H1 (cell line): ENCODE results near the gene SRSF12. TPM values are rescaled to one million over a fixed set of nuclear protein-coding genes. Genes with fewer than 3 reads are reported as not detected.

Experiments
- CTCF ChIA-PET: fragments of 300-600 bp; sonication (Branson Sonifier 250); formaldehyde crosslinking; loops from one replicate; lab custom pipeline; 2021; ENCODE audit not compliant: partially characterized antibody; lab: Charles Lee
- POLR2A ChIA-PET: fragments of 300-600 bp; sonication (Branson Sonifier 250); formaldehyde crosslinking; loops from one replicate; lab custom pipeline; 2021; ENCODE audit warnings: inconsistent platforms; ENCODE audit not compliant: partially characterized antibody; lab: Charles Lee
- DNase-seq, 2 experiments: peaks; one replicate each; pipeline versions ENCODE4 v3.0.0 to v3.0.0-alpha.2; 2010 to 2022; ENCODE audit warnings: low spot score in 2 of 2, low read depth in 1 of 2, mixed read lengths in 1 of 2
- FAIRE-seq: peaks from 2 replicates; lab custom pipeline; 2011; peaks lifted over from hg19 to GRCh38; lab: Jason Lieb, UNC
- H2AFZ ChIP-seq: 2 replicates; pipeline ENCODE4 v1.8.1; 2012; ENCODE audit warnings: low read length, inconsistent platforms
- H2AK5ac ChIP-seq: 2 replicates; pipeline ENCODE4 v1.6.1; 2013; ENCODE audit warnings: low read depth, low read length
- H2BK120ac ChIP-seq: replicated peaks from 2 replicates; pipeline ENCODE3; 2013; ENCODE audit warnings: low read depth, low read length, inconsistent platforms
- H2BK12ac ChIP-seq: 2 replicates; pipeline ENCODE4 v1.6.1; 2013; ENCODE audit warnings: low read depth, low read length
- H2BK15ac ChIP-seq: 2 replicates; pipeline ENCODE4 v1.6.1; 2013; ENCODE audit warnings: low read length
- H2BK20ac ChIP-seq: 2 replicates; pipeline ENCODE4 v1.6.1; 2013; ENCODE audit warnings: low read length
- H2BK5ac ChIP-seq: 2 replicates; pipeline ENCODE4 v1.6.1; 2013; ENCODE audit warnings: low read depth, low read length
- H3K14ac ChIP-seq: 2 replicates; pipeline ENCODE4 v1.6.1; 2013; ENCODE audit warnings: inconsistent platforms; ENCODE audit not compliant: insufficient read length
- H3K18ac ChIP-seq: 2 replicates; pipeline ENCODE4 v1.6.1; 2013; ENCODE audit warnings: low read length; ENCODE audit errors: extremely low read depth
- H3K23ac ChIP-seq: 2 replicates; pipeline ENCODE4 v1.6.1; 2013; ENCODE audit warnings: inconsistent platforms; ENCODE audit not compliant: insufficient read length
- H3K23me2 ChIP-seq: 2 replicates; pipeline ENCODE4 v1.6.1; 2013; ENCODE audit warnings: low read depth, low read length
- H3K27ac ChIP-seq: 2 replicates; pipeline ENCODE4 v1.6.1; 2011; ENCODE audit warnings: low read depth, low read length, inconsistent platforms
- H3K27me3 ChIP-seq, 4 experiments: replicated peaks in 1 of 4; 1 replicate in 1 of 4; 2 replicates in 3 of 4; pipeline versions ENCODE4 v1.6.1 to v1.8.1; 2011 to 2013; ENCODE audit warnings: low read length in 3 of 4, mild to moderate bottlenecking in 3 of 4, inconsistent platforms in 2 of 4, mixed read lengths in 2 of 4, moderate library complexity in 1 of 4; ENCODE audit not compliant: control insufficient read depth in 3 of 4, insufficient read depth in 3 of 4; ENCODE audit errors: extremely low read depth in 1 of 4
- H3K36me3 ChIP-seq, 4 experiments: 2 replicates each; pipeline versions ENCODE4 v1.6.1 to v1.8.1; 2011 to 2013; ENCODE audit warnings: mild to moderate bottlenecking in 4 of 4, low read length in 3 of 4, moderate library complexity in 2 of 4, control low read depth in 1 of 4, inconsistent platforms in 1 of 4; ENCODE audit not compliant: insufficient read depth in 4 of 4, control insufficient read depth in 2 of 4
- H3K4ac ChIP-seq: replicated peaks from 2 replicates; pipeline ENCODE3; 2013; ENCODE audit warnings: low read length, low read depth, mixed read lengths, inconsistent platforms; ENCODE audit not compliant: insufficient read length
- H3K4me1 ChIP-seq, 4 experiments: replicated peaks in 1 of 4; 1 replicate in 1 of 4; 2 replicates in 3 of 4; pipeline versions ENCODE4 v1.6.1 to v1.8.1; 2011 to 2013; ENCODE audit warnings: low read length in 3 of 4, inconsistent platforms in 2 of 4, mixed read lengths in 1 of 4; ENCODE audit not compliant: insufficient read depth in 4 of 4, control insufficient read depth in 3 of 4
- H3K4me2 ChIP-seq, 2 experiments: 2 replicates each; pipeline versions ENCODE4 v1.6.1 to v1.8.1; 2011 to 2013; ENCODE audit warnings: low read depth in 2 of 2, low read length in 2 of 2, control low read depth in 1 of 2, inconsistent platforms in 1 of 2, mild to moderate bottlenecking in 1 of 2; ENCODE audit not compliant: insufficient read depth in 1 of 2
- H3K4me3 ChIP-seq, 4 experiments: fragments of 200-600, 300-600 bp in 1 of 4; sonication (generic), shearing (Covaris generic), sonication (Bioruptor Twin) in 1 of 4; 2 replicates each; pipeline versions ENCODE4 v1.5.1 to v1.8.1; 2011 to 2016; ENCODE audit warnings: low read length in 4 of 4, low read depth in 3 of 4, control low read depth in 2 of 4, inconsistent platforms in 2 of 4, mild to moderate bottlenecking in 2 of 4, mixed read lengths in 1 of 4, moderate library complexity in 1 of 4; ENCODE audit not compliant: insufficient read depth in 2 of 4; ENCODE audit errors: extremely low read depth in 1 of 4
- H3K56ac ChIP-seq: replicated peaks from 2 replicates; pipeline ENCODE3; 2013; ENCODE audit warnings: low read depth, mild to moderate bottlenecking, mixed read lengths, low read length, inconsistent platforms; ENCODE audit not compliant: insufficient read length
- H3K79me1 ChIP-seq: 2 replicates; pipeline ENCODE4 v1.6.1; 2013; ENCODE audit warnings: low read depth, low read length, control low read depth
- H3K79me2 ChIP-seq, 2 experiments: 2 replicates each; pipeline versions ENCODE4 v1.6.1 to v1.8.1; 2012 to 2013; ENCODE audit warnings: low read length in 2 of 2, mild to moderate bottlenecking in 2 of 2, inconsistent platforms in 1 of 2; ENCODE audit not compliant: insufficient read depth in 2 of 2, control insufficient read depth in 1 of 2
- H3K9ac ChIP-seq, 4 experiments: replicated peaks in 1 of 4; 1 replicate in 1 of 4; 2 replicates in 3 of 4; pipeline versions ENCODE4 v1.6.1 to v1.8.1; 2011 to 2013; ENCODE audit warnings: low read depth in 3 of 4, low read length in 3 of 4, control low read depth in 2 of 4, mild to moderate bottlenecking in 2 of 4, moderate library complexity in 2 of 4, inconsistent platforms in 1 of 4; ENCODE audit errors: extremely low read depth in 1 of 4
- H3K9me3 ChIP-seq, 2 experiments: 2 replicates each; pipeline versions ENCODE4 v1.6.1 to v1.8.1; 2012 to 2013; ENCODE audit warnings: mild to moderate bottlenecking in 2 of 2, moderate library complexity in 2 of 2, control low read depth in 1 of 2, inconsistent platforms in 1 of 2, low read depth in 1 of 2, low read length in 1 of 2, mixed read lengths in 1 of 2; ENCODE audit not compliant: insufficient read depth in 2 of 2
- H4K20me1 ChIP-seq, 2 experiments: replicated peaks in 1 of 2; 2 replicates each; pipeline versions ENCODE3 to v1.8.1; 2011 to 2013; ENCODE audit warnings: inconsistent platforms in 2 of 2, low read length in 2 of 2, mild to moderate bottlenecking in 1 of 2; ENCODE audit not compliant: insufficient read depth in 2 of 2, control insufficient read depth in 1 of 2
- H4K5ac ChIP-seq: 2 replicates; pipeline ENCODE4 v1.6.1; 2013; ENCODE audit warnings: low read length, low read depth, mixed read lengths, inconsistent platforms; ENCODE audit not compliant: insufficient read length
- H4K8ac ChIP-seq: 2 replicates; pipeline ENCODE4 v1.8.0; 2013; ENCODE audit warnings: mild to moderate bottlenecking, moderate library complexity, low read length, inconsistent platforms; ENCODE audit not compliant: insufficient read depth; ENCODE audit errors: extremely low read depth
- H4K91ac ChIP-seq: replicated peaks from 2 replicates; pipeline ENCODE3; 2013; ENCODE audit warnings: low read length, mixed read lengths, inconsistent platforms; ENCODE audit not compliant: insufficient read length
- RAD21 ChIP-seq, 2 experiments: IDR thresholded peaks in 1 of 2; conservative IDR thresholded peaks in 1 of 2; 2 replicates each; pipeline ENCODE4 v1.6.1; 2011; ENCODE audit warnings: low read depth in 2 of 2, low read length in 2 of 2, improper control_type of control experiment in 1 of 2, inconsistent platforms in 1 of 2, mild to moderate bottlenecking in 1 of 2, moderate library complexity in 1 of 2
- RBBP5 ChIP-seq: IDR thresholded peaks from 2 replicates; pipeline ENCODE4 v1.7.1; 2012; ENCODE audit warnings: low read depth, mild to moderate bottlenecking, inconsistent platforms, low read length, moderate library complexity, borderline replicate concordance
- SAP30 ChIP-seq: fragments of 300-600 bp; sonication (generic); IDR thresholded peaks from 2 replicates; pipeline ENCODE4 v1.7.1; 2012; ENCODE audit warnings: low read length, moderate library complexity, mild to moderate bottlenecking, inconsistent platforms; ENCODE audit not compliant: insufficient read depth, insufficient replicate concordance
- SIX5 ChIP-seq: IDR thresholded peaks from 2 replicates; pipeline ENCODE4 v1.6.1; 2011; ENCODE audit warnings: mild to moderate bottlenecking, low read depth, low read length
- SUZ12 ChIP-seq: fragments of 200-600 bp; sonication (generic); IDR thresholded peaks from 2 replicates; pipeline ENCODE4 v1.6.1; 2012; ENCODE audit warnings: mild to moderate bottlenecking, inconsistent platforms, low read length, moderate library complexity, mixed read lengths
- USF2 ChIP-seq: IDR thresholded peaks from 2 replicates; pipeline ENCODE4 v1.6.1; 2011; ENCODE audit warnings: low read length, improper control_type of control experiment
- WGBS, 2 experiments: shearing (Covaris generic) in 1 of 2; methylation state at CpG; one replicate each; pipeline versions ENCODE4 v1.1.6 to v1.1.7; 2013 to 2015; ENCODE audit warnings: low lambda C conversion rate in 2 of 2, mixed read lengths in 2 of 2, inconsistent platforms in 1 of 2, low coverage in 1 of 2, missing lambda C conversion rate in 1 of 2; ENCODE audit not compliant: insufficient replicate concordance in 2 of 2, insufficient coverage in 1 of 2, insufficient read length in 1 of 2; ENCODE audit errors: extremely low coverage in 1 of 2, missing lambda C conversion rate in 1 of 2; 5-methylcytosine and 5-hydroxymethylcytosine counted together
- polyA plus RNA-seq, 7 experiments: library from polyadenylated mRNA; depleted of rRNA in 3 of 7; stranded (reverse) in 5 of 7; unstranded in 2 of 7; fragments of >200 nt in 5 of 7; fragments of 200-250 nt in 2 of 7; gene quantifications; 1 replicate in 5 of 7; 2 replicates in 1 of 7; 4 replicates in 1 of 7; pipeline versions ENCODE4 v1.2.1 to v1.2.3, GENCODE V29; 2011 to 2013; ENCODE audit warnings: missing spikeins in 2 of 7, mixed read lengths in 2 of 7
- total RNA-seq: library from RNA; stranded (reverse); fragmentation: NEBNext Ultra II Directional; extraction: Animal tissue kit (Norgen Biotek cat#: 25700); gene quantifications from 2 replicates; pipeline ENCODE4 v1.2.1, GENCODE V29; 2021
- TF ChIP-seq, protein P1 (sequence below), 3 experiments: IDR thresholded peaks; 1 replicate in 2 of 3; 2 replicates in 1 of 3; pipeline versions ENCODE4 v1.5.1 to v1.6.1; 2011; ENCODE audit warnings: low read length in 3 of 3, mild to moderate bottlenecking in 3 of 3, inconsistent platforms in 2 of 3, low read depth in 1 of 3, moderate library complexity in 1 of 3; ENCODE audit not compliant: insufficient read depth in 1 of 3; ENCODE audit errors: control extremely low read depth in 1 of 3

The SRSF12 gene
- total and polyA plus RNA-seq, 2 of the 8 experiments (the other 6 are each of a cell fraction or from before 2014, with no cell fraction given), result 2.6 to 4.2 TPM

DNA sequence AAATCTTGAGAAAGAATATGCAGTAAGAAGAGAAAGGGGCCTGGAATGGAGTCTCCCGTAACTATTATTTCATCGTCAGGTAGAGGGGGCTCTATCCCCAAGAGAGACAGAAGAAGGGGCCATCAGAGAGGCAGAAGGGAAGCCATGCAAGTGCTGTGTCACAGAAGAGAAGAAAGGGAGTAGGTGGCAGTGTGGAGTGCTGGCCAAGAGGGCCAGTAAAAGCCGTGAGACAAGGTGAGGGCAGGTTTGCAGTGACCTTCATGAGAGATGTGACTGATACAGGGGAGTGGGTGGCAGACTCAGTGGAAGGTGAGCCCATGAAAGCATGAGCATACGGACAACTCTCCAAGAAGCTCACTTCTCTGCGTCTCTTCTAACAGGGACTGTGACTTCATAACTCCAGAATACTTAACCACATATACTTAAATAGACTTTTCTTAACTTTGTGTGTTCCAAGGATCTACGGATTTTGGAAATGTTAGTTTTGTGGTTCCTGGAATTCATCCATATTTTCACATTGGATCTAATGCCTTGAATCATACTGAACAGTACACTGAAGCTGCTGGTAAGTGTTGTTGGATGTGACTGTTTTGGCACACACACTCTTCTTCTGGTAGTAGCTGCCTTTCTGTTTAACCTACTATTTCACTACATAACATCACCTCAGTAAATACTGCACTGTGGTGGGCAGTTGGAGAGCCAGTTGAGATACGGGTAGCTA lies 43.6 kb upstream of the SRSF12 start:
- 70% methylated on average over 7 of the region's 7 CpGs; no CpG with 5 or more reads in 1 of the 2 experiments for WGBS, 2 experiments
- Histone ChIP-seq H4K8ac (no peak overlapping the region), H2BK20ac (peak overlapping the region; percentile 13; the same call in 1 of the 2 replicates), H3K56ac (no peak overlapping the region), H2BK15ac (no peak overlapping the region), H3K4me3 (no peak overlapping the region), H3K4me1 (peaks cover 0 to 3% (median 0%) of the 10 kb centered on the region in 4 experiments; a peak in 1 of 7 replicates), H3K23me2 (no peaks in the 10 kb centered on the region; the same call in 1 of the 2 replicates), H3K79me1 (no peaks in the 10 kb centered on the region), H2BK12ac (no peak overlapping the region), H3K4me2 (no peak overlapping the region), H4K5ac (no peak overlapping the region), H3K9ac (no peak overlapping the region), H2BK120ac (no peak overlapping the region), H3K4ac (no peak overlapping the region), H3K27me3 (no peaks in the 10 kb centered on the region), H3K79me2 (no peaks in the 10 kb centered on the region), H4K91ac (no peak overlapping the region), H2AFZ (no peak overlapping the region), H3K23ac (no peak overlapping the region), H3K27ac (no peak overlapping the region), H2BK5ac (no peak overlapping the region), H2AK5ac (no peak overlapping the region), H3K9me3 (no peaks in the 10 kb centered on the region), H3K18ac (no peak overlapping the region; the same call in 1 of the 2 replicates), H3K36me3 (peaks cover 0 to 4% (median 0%) of the 10 kb centered on the region in 4 experiments; a peak in 1 of 8 replicates), H4K20me1 (no peaks in the 10 kb centered on the region), H3K14ac (no peak overlapping the region)
- POLR2A ChIA-PET, result no interaction called here
- FAIRE-seq (no peak), DNase-seq (no peak)
- CTCF ChIA-PET, result interaction anchor here (0.5 to 2.2 kb wide), 30 partner anchors 9 to 417 kb away, joined by 3 to 9 read pairs (median 4); partner anchors contain the start of gene GABRR2
- TF ChIP-seq SIX5 (no peak), SAP30 (no peak), SUZ12 (no peak), USF2 (no peak), RBBP5 (no peak), RAD21 (IDR thresholded peaks at IDR 0.05 in 1 of 2, conservative IDR thresholded peaks at IDR 0.05 in 1 of 2; ENCODE audit: low read depth in 2 of 2, low read length in 2 of 2) (peak; percentile 86 to 90)
- TF ChIP-seq, protein P1, sequence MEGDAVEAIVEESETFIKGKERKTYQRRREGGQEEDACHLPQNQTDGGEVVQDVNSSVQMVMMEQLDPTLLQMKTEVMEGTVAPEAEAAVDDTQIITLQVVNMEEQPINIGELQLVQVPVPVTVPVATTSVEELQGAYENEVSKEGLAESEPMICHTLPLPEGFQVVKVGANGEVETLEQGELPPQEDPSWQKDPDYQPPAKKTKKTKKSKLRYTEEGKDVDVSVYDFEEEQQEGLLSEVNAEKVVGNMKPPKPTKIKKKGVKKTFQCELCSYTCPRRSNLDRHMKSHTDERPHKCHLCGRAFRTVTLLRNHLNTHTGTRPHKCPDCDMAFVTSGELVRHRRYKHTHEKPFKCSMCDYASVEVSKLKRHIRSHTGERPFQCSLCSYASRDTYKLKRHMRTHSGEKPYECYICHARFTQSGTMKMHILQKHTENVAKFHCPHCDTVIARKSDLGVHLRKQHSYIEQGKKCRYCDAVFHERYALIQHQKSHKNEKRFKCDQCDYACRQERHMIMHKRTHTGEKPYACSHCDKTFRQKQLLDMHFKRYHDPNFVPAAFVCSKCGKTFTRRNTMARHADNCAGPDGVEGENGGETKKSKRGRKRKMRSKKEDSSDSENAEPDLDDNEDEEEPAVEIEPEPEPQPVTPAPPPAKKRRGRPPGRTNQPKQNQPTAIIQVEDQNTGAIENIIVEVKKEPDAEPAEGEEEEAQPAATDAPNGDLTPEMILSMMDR (IDR thresholded peaks at IDR 0.05; ENCODE audit: control extremely low read depth in 1 of 3, insufficient read depth in 1 of 3, low read depth in 1 of 3, low read length in 3 of 3), result peak; percentile 34 to 73 (median 55)
